GM19468 (cell line): ENCODE results near the gene FMNL2.
"Not testable (repeated sequence)": the region's sequence is repeated elsewhere in the genome, so short reads cannot be mapped to it uniquely, and the experiment has no call there.

ENCODE experiments used
- ATAC-seq: cut with Tn5 transposase; IDR thresholded peaks from one replicate; pipeline ENCODE4 v1.9.1; 2021; ENCODE audit warnings: mild to moderate bottlenecking, moderate library complexity, moderate number of reproducible peaks; ENCODE audit not compliant: unreplicated experiment; ENCODE audit errors: extremely low read depth

Gene FMNL2

DNA sequence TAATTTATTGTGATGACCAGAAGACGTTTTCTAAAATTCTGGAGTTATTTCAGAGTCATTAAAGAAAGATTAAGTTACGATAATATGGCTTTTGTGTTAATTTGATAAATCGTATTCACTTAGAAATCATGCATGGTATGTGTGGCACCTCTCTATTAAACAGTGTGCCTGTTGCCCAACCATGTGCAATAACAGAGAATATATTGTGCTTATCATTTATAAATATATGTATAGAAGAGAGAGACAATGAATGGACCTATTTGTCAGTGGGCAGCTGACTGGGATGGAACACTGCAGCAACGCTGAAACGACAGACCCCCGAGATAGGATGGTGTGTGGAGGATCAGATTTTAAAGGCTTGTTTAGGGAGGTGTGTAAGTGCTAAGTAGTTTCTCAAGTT, 172.9 kb downstream of the FMNL2 start:
- no peak for ATAC-seq

DNA sequence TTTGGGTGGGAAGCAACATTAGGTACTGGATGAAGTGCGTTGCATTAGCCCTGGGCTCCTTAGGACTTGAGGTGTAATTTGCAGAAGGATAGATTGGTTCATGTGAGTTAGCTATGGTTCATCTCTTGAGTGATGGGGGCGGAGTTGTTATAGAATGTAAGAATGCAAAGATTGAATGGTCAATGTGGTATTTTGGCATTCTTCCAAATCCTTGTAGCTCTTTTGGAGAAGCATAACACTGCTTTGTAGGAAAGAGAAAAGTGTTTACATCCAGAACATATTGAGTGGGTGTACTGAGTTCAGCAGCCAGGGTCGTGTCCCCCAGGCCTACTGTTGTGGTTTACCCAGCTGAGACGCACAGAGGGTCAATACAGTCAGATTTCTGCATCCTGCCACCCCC, 173.5 kb downstream of the FMNL2 start:
- ATAC-seq, result no peak

DNA sequence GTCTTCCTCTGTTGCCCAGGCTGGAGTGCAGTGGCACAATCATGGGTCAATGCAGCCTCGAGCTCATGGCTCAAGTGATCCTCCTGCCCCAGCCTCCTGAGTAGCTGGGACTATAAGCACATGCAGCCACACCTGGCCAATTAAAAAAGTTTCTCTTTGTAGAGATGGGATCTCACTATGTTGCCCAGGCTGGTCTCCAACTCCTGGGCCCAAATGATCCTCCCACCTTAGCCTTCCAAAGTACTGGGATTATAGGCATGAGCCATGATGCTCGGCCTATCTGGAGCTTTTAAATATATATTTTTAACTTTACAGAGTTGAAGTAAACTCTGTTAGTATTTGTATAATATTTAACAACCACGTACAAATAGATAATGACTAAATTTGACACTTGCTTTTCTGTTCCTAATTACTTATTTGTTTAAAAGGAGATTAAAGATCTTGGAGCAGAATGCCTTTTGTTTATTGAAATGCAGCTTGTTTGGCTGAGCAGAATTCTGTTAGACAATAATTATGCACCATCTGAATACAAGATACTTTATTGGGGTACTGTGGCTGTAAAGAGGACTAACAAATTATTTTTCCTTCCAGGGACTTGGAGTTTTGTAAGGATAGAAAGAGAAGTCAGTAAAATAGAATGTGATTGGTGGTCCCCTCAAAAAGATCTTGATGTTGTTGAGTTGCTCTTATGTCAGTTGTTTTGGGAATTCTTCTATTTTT, 175.0 kb downstream of the FMNL2 start:
- ATAC-seq, result no peak

DNA sequence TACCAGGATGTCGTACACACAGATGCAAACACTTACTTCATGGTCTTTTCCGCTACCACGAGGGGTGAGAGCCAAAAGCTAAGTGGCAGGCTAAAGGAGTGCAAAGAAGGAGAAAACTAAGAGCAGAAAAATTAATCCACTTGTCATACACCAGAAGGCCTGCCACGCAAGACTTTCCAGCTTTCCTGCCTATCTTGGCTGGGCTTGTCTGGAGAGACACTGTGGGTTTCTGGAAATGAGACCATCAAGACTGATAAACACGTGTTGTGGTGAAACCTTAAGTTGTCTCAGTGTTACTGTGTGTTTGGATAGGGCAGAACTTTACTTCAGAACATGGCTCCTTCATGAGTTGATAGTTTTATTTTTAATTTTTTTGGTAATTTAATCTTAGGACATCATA, 175.6 kb downstream of the FMNL2 start:
- ATAC-seq, result no peak

DNA sequence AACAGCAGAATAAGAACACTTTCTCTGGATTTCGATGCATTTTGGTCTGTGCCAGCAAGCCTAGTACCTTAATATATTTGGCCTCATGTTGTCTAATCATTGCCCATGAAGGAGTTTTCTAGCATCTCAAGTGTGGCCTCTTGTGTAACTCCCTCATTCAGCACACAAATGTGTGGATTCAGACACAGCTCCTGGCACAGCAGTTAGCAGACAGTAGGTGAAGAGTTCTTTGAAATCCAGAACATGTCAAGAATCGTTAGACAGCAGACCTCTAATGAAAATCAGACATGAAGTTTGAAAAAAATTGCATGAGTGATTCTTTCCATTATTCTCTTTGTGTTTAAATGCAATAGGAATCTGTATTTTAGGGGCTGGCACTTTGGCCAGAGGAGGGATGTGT, 177.0 kb downstream of the FMNL2 start:
- ATAC-seq, result no peak

DNA sequence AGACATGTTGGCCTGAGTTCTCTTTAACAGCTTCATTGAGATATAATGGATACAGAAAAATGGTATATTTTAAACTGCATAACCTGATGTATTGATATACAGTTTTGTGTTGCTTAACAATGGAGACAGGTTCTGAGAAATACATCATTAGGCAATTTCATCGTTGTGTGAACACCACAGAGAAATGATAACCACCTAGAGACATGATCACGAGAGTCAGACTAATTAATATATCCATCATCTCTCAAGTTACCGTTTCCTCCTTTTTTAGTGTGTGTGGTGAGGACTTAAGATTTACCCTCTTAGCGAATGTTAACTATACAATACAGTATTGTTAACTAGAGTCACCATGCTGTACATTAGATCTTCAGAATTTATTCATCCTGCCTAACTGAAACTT, 178.1 kb downstream of the FMNL2 start:
- ATAC-seq, result no peak

DNA sequence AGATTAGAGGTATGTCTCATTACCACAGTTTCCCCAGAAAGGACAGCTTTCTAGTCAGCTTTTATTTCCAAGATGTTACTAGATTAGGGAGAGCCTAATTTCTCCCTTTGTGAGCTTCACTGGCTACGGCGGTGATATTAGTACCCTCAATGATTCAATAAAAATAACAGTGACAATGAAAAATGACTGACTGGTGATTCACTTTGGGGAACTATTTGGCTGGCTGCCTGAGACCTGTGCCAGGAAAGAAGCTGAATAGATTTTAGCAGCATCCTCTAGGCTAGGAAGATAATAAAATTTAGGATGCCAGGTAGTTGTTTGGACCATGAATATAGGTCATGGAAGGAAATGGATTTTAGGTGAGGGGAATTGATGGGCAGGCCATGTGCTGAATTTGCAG, 178.7 kb downstream of the FMNL2 start:
- no peak for ATAC-seq

DNA sequence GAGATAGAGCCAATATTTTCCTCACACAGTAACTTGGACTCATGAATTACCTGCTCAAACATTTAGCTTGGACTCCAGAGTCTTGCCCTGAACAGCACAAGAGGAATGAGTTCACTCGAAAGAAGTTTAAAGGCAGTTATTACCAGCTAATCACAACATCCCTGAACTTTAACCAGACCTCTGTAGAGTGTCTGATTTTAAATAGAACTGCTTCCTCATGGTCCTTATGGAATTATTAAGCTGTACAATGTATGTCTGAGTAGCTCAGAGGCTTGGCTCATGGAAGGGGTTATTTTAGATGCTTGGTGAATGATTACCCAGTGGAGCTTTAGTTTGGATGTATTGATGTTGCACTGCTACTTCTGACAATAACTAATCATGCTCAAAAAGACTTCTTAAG, 183.1 kb downstream of the FMNL2 start:
- ATAC-seq, result no peak

DNA sequence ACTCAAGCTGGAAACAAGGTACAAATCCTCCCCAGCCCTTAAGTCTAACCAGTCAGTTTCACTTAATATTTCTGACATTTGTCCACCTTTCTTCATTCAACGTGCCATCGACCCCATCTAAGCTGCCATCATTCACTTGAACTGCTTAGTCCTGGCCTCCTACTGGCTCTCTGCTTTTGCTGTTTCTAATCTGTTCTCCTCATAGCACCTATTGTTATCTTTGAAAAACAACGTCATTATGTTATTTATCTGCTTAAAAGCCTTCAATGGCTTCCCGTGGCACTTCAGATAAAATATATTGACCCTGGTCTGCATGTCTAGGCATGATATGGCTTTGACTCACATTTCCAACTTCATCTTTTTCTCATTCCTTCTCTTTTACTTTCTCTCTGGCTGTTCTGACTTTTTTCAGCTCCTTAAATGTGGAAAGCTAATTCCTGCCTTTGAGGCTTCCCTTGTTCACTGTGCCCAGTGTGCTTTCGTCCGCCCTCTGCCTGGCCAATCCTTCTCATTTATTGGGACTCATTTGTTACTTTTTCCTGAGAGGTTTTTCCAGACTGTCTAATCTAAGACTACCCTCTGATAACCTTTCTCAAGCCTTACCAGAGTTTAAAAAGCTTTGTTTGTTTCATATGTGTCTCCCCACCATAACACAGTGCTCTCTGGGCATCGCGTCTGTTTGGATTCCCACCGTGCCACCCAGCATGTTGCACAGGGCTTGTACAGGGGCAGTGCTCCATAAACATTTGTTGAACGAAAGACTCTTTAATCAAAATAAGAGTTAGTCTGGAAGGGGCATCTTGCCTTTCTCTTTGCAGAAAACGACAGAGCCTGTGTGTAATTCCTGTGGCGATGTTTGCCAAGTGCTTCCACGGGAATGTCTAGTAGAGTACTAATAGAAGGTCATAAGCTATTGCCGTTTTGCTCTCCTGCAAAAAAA, 183.9 kb downstream of the FMNL2 start:
- ATAC-seq, result no peak

DNA sequence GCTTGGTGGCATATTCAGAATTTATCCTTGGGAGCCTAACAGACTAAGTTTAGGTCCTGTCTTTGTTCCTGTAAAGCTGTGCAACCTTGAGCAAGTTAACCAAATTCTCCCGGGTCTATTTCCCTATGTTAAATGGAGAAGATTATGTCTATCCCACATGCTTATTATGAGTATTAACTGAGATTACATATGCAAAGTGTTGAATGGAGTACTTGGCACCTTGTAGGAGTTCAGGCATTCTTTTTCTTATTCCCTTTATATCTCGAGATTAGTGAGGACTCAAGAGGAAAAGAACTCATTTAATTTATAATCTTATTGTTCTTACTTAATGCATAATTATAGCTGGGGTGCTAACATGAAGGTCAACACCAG, 184.6 kb downstream of the FMNL2 start:
- ATAC-seq, result no peak

DNA sequence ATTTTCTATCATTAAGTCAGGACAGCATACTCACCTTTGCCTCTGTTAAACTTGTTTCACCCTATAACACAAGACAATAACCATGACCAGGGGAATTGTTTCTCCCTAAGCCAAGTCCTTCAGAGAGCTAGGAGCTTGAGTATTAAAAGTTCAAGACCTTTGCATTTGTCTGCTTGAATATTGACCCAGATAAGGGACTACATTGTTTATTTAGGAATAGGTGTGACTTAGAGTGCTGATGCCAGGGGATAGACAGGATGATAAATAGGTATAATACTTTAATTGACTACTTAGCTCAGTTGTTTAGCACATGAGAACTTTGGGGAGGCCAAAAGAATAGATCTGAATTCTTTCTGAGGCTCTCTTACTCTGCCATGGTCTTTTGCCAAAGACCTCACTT, 185.8 kb downstream of the FMNL2 start:
- ATAC-seq, result no peak

DNA sequence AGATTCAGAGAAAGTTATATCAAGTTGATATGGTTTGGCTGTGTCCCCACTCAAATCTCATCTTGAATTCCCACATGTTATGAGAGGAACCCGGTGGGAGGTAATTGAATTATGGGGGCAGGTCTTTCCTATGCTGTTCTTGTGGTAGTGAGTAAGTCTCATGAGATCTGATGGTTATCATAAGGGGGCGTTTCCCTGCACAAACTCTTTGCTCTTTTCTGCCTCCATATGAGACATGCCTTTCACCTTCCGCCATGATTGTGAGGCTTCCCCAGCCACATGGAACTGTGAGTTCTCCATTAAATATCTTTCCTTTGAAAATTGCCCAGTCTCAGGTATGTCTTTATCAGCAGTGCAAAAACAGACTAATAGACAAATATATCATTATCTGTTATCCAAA, 187.5 kb downstream of the FMNL2 start:
- ATAC-seq, result not testable (repeated sequence)

DNA sequence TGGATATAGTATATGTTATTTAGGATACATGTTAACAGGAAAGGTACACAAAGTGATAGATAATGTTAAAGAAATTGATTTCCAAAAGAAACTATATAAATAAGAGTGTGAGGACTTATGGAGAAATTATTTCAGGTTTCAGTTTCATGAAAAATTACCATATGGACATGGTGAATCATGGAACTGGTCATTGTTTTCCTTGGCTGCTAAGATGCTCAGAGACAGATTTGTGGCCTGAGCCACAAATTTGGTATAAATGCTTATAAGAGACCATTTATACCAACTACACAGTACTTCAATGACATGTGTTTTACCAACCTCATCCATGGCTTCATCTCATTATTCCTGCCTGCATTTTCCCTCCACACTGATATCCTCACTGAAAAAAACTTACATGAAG, 188.1 kb downstream of the FMNL2 start:
- ATAC-seq, result no peak

DNA sequence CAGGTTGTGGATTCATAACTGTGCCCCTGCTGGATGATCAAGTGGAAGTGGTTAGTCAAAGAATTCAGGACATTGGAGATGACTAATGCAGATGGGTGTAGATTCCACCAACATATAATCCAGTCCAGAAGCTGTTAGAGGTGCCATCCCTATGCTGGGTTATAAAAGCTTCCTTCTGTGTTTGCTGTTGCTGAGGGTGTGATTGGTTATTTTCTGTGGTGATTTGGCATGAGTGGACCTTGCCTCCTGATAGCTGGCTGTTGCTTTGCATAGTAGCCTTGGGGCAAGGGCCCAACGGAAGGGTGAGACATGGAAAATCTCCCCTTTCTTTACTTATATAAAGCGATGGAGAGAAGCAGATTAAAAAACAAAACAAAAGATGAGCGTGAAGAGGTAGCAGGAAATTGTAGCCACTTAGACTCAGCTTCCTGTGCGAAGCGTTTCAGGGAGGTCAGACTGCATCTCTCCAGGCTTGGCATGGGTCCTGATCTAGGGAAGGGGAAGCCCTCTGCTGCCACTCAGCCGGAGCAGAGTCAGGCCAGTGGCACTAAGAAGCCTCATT, 190.4 kb downstream of the FMNL2 start:
- ATAC-seq, result no peak

DNA sequence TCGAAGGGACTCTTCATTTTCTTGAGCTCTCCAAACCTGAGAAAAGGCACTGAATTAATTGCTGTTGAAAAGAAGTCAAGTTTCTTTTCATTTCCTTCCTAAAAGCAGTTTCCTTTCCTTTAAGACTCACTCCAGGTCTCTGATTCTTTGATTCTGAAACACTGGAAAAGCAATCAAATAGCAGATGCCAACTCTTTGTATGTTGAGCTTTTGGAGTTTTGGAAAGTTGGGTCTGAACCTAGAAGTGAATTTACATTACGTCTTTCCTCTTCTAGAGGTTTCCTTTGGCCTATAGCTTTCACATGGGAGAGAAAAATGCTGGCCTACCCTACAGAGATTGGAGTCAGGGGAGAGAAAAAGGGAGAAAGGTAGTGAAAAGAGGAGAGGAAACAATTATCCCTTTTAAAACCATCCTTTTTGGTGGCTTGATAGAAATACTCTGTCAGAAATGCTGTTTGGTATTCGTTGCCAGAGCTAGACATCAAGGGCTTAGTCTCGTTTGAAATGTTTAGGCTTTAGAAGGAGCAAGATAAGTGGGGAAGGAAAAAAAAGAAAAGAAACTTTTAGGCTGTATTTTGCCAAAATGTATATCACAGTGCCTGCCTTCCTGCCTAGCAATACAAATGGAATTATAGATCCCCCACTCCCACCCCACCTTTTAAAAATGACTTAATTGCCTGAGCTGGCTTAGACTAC, 194.6 kb downstream of the FMNL2 start:
- ATAC-seq, result no peak

DNA sequence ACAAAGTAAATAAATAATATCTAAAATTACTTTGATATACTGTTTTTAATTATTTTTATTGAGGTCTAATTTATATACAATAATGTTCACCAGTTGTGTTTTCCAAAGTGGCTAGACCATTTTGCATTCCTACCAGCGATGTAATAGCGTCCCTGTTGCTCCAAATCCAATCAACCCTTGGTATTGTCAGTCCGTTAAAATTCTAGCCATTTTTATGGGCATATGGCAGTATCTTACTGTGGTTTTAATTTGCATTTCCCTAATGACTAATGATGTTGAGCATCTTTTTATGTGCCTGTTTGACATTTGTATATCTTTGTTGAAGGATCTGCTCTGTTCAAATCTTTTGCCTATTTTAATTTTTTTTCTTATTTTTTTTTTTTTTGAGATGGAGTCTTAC, 197.3 kb downstream of the FMNL2 start:
- ATAC-seq, result no peak

DNA sequence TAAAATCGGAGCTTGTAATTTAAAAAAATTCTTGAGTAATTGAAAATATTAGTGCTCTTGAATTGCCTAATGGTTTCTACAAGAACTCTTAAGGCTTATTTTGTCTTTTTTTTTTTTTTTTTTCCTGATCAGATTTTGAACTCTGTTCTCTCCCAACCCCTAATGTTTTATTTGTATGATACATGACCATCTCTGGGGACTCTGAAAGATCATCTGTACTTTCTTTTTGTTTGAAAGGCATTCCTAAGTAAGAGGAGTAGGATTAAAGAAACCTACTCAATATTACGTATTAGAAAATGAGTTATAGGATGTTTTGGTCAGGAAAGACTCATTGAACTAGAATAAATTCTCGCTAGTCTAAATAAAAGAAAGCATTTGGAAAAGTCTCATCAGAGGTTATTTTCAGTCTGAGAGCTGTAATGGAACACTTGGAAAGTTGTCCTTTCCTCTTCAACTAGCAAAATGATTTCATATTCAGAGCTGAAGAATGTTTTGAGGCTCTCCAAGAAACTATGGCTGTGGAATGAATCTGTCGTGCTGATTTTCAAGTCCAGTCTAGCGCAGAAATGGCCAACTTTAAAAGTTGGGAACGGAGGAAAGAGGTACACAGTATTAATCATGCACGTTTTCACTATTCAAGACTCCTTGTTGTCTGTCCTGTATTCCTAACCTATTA, 199.6 kb downstream of the FMNL2 start:
- ATAC-seq, result no peak

DNA sequence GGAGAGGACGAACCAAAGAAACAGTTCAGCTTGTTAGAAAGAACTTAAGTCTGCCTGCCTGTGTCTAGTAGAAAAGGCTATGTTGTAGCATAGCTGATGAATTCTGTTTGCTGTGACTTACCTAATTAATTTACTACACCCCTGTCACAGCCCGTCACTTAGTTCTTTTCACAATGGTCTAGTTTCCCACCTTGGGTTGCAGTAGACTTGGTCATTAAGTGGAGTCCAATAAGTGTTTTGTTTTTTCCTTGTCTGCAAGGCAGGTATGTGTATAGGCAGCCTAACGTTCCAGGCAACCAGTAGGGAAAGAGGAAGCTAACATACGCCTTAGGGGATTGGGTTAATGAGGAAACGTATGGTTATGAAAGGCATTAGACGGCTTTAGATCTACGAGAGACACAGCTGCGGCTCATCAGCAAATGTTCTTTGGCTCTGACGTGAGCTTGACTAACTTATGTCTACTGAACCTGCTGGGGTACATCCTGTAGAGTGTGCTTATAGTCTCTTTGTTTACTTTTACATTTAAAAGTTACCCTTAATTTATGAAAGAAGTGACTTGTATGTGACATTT, 202.2 kb downstream of the FMNL2 start:
- no peak for ATAC-seq

DNA sequence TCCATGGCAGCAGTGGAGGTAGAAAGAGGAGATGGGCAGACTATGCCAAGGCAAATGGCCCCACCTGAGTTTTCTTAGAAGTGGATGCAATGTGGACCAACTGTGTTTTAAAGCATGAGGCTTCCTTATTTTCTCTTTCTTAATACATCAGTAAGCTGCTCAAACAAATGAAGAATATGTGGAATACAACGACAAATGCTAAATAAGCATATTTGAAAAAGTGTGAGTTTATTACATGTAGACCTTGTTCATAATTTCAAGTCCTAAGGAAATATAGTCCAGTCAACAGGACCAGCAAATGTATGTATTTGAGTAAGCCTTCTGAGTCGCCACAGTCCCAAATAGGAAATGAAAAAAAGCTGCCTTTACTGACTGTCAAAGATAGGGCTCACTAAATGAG, 204.4 kb downstream of the FMNL2 start:
- no peak for ATAC-seq

DNA sequence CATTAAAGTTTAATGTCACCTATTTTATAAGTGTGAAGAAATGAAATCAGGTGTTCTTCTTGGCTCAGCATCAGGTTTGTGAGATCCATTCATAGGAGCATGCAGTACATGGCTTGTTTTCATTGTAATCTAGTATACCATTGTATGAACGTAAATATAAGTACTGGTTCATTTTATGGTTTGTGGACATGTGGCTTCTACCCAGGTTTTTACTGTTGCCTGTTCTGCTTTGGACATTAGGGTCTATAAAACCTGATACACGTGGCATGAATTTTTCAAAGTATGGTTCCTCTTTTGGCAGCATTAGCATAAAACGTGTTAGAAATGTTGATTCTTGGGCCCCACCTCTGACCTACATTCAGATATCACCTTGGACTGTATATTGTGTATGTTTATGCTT, 206.7 kb downstream of the FMNL2 start:
- ATAC-seq, result no peak
